Osteoblast (primary cell): ENCODE results near the gene NYAP2. TPM values are rescaled to one million over a fixed set of nuclear protein-coding genes. Genes with fewer than 3 reads are reported as not detected.

Experiments used
- DNase-seq: peaks from one replicate; pipeline ENCODE4 v3.0.0; 2011; ENCODE audit warnings: low spot score, mixed read lengths; ENCODE audit not compliant: insufficient read length; ENCODE audit errors: missing footprints
- H2AFZ ChIP-seq: 2 replicates; pipeline ENCODE4 v1.6.0; 2011; ENCODE audit warnings: mild to moderate bottlenecking, low read length
- H3K27ac ChIP-seq: 2 replicates; pipeline ENCODE4 v1.5.1; 2011; ENCODE audit warnings: mild to moderate bottlenecking, low read depth, low read length, moderate library complexity
- H3K27me3 ChIP-seq: 2 replicates; pipeline ENCODE4 v1.6.0; 2012; ENCODE audit warnings: mild to moderate bottlenecking, control low read depth, inconsistent platforms, low read length, moderate library complexity; ENCODE audit not compliant: insufficient read depth
- H3K36me3 ChIP-seq: 2 replicates; pipeline ENCODE4 v1.5.1; 2011; ENCODE audit warnings: mild to moderate bottlenecking, low read length, control low read depth, moderate library complexity; ENCODE audit not compliant: insufficient read depth
- H3K4me1 ChIP-seq: 2 replicates; pipeline ENCODE4 v1.5.1; 2011; ENCODE audit warnings: mild to moderate bottlenecking, low read length, control low read depth, moderate library complexity; ENCODE audit not compliant: insufficient read depth
- H3K4me2 ChIP-seq: 2 replicates; pipeline ENCODE4 v1.6.0; 2011; ENCODE audit warnings: mild to moderate bottlenecking, low read length; ENCODE audit not compliant: insufficient read depth
- H3K4me3 ChIP-seq: fragments of 200-600 bp; sonication (generic); 3 replicates; pipeline ENCODE4 v1.5.1; 2012; ENCODE audit warnings: mild to moderate bottlenecking, low read length, inconsistent platforms; ENCODE audit not compliant: insufficient read depth
- H3K79me2 ChIP-seq: 2 replicates; pipeline ENCODE4 v1.6.0; 2012; ENCODE audit warnings: mild to moderate bottlenecking, low read length, control low read depth, inconsistent platforms; ENCODE audit not compliant: insufficient read depth
- H3K9me3 ChIP-seq: 2 replicates; pipeline ENCODE4 v1.5.1; 2011; ENCODE audit warnings: low read depth, low read length, control low read depth
- H4K20me1 ChIP-seq: 2 replicates; pipeline ENCODE4 v1.6.0; 2012; ENCODE audit warnings: mild to moderate bottlenecking, low read length, control low read depth; ENCODE audit not compliant: insufficient read depth
- small RNA-seq: library from RNA; depleted of rRNA; stranded (forward); fragments of <200 nt; gene quantifications from one replicate; pipeline ENCODE3, GENCODE V24; 2012
- total RNA-seq: library from RNA; depleted of rRNA; stranded (reverse); fragments of >200 nt; gene quantifications from 2 replicates; pipeline ENCODE4 v1.2.3, GENCODE V29; 2012
- TF ChIP-seq, protein P1 (sequence below): IDR thresholded peaks from 2 replicates; pipeline ENCODE4 v1.5.1; 2011; ENCODE audit warnings: mild to moderate bottlenecking, low read depth, low read length, moderate library complexity; ENCODE audit errors: extremely low read depth

NYAP2 gene
- total RNA-seq, 1 donor = not detected

DNA sequence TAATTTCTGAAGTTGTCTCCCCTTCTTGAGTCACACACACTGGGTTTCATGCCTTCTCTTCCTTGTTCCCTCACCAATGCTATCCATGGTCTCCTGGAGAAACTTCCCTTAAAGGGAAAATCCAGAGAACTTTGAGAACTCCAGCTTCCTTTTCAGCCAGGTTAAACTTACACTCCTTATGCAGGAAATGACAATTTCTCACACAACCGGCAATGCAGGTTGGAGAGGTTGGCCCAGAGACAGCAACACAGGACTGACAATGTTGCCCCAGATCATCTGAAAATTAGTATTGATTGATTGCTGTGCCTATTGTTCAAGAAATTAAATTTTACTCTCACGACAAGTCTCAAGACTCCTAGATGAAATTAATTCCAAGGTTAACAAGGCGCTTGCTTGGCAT lies 292.2 kb downstream of the NYAP2 start:
- no peaks in the 10 kb centered on the region for H3K9me3 ChIP-seq
- H3K4me2 ChIP-seq = no peak overlapping the region
- TF ChIP-seq, protein P1, sequence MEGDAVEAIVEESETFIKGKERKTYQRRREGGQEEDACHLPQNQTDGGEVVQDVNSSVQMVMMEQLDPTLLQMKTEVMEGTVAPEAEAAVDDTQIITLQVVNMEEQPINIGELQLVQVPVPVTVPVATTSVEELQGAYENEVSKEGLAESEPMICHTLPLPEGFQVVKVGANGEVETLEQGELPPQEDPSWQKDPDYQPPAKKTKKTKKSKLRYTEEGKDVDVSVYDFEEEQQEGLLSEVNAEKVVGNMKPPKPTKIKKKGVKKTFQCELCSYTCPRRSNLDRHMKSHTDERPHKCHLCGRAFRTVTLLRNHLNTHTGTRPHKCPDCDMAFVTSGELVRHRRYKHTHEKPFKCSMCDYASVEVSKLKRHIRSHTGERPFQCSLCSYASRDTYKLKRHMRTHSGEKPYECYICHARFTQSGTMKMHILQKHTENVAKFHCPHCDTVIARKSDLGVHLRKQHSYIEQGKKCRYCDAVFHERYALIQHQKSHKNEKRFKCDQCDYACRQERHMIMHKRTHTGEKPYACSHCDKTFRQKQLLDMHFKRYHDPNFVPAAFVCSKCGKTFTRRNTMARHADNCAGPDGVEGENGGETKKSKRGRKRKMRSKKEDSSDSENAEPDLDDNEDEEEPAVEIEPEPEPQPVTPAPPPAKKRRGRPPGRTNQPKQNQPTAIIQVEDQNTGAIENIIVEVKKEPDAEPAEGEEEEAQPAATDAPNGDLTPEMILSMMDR = no peak
- no peak overlapping the region for H3K4me3 ChIP-seq
- no peaks in the 10 kb centered on the region for H4K20me1 ChIP-seq
- H3K27ac ChIP-seq = no peak overlapping the region
- no peaks in the 10 kb centered on the region for H3K4me1 ChIP-seq
- peak; percentile 3 for DNase-seq
- H2AFZ ChIP-seq = no peak overlapping the region
- H3K27me3 ChIP-seq = no peaks in the 10 kb centered on the region
- no peaks in the 10 kb centered on the region for H3K79me2 ChIP-seq
- H3K36me3 ChIP-seq = no peaks in the 10 kb centered on the region

- H4K20me1 ChIP-seq = no peaks in the 10 kb centered on the region
- H3K4me2 ChIP-seq = no peak overlapping the region
- H3K4me3 ChIP-seq = no peak overlapping the region
- no peaks in the 10 kb centered on the region for H3K27me3 ChIP-seq
- H3K4me1 ChIP-seq = no peaks in the 10 kb centered on the region
- H2AFZ ChIP-seq = no peak overlapping the region
- TF ChIP-seq, protein P1 = no peak
- H3K36me3 ChIP-seq = no peaks in the 10 kb centered on the region
- no peak overlapping the region for H3K27ac ChIP-seq
- no peaks in the 10 kb centered on the region for H3K79me2 ChIP-seq
- no peak for DNase-seq
- H3K9me3 ChIP-seq = no peaks in the 10 kb centered on the region
These were observed 293.7 kb downstream of the NYAP2 start for GRCh38 chr2:225693259-225693658.

GRCh38 chr2:225694664-225695063 lies 295.2 kb downstream of the NYAP2 start:
- H3K4me3 ChIP-seq = no peak overlapping the region
- no peak overlapping the region for H3K4me2 ChIP-seq
- no peak for DNase-seq
- H3K79me2 ChIP-seq = no peaks in the 10 kb centered on the region
- no peaks in the 10 kb centered on the region for H3K27me3 ChIP-seq
- no peaks in the 10 kb centered on the region for H3K4me1 ChIP-seq
- TF ChIP-seq, protein P1 = no peak
- H3K9me3 ChIP-seq = no peaks in the 10 kb centered on the region
- H4K20me1 ChIP-seq = no peaks in the 10 kb centered on the region
- H2AFZ ChIP-seq = no peak overlapping the region
- no peaks in the 10 kb centered on the region for H3K36me3 ChIP-seq
- no peak overlapping the region for H3K27ac ChIP-seq

DNA sequence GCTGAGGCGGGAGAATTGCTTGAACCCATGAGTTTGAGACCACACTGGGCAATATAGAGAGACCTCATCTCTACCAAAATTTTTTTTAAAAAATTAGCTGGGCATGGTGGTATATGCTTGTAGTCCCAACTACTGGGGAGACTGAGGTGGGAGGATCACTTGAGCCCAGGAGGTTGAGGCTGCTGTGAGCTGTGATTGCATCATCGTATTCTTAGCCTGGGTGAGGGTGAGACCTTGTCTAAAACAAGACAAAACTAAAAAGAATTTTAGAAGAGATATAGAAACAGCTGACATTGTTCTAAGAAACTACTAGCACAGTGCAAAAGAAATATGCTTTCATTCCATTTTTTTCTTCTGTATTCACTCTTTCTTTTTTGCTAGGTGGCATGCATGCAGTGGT lies 298.4 kb downstream of the NYAP2 start:
- no peaks in the 10 kb centered on the region for H3K27me3 ChIP-seq
- H3K4me2 ChIP-seq = no peak overlapping the region
- H3K4me3 ChIP-seq = no peak overlapping the region
- H3K36me3 ChIP-seq = no peaks in the 10 kb centered on the region
- no peaks in the 10 kb centered on the region for H3K79me2 ChIP-seq
- TF ChIP-seq, protein P1 = no peak
- H3K9me3 ChIP-seq = no peaks in the 10 kb centered on the region
- no peak overlapping the region for H3K27ac ChIP-seq
- DNase-seq = no peak
- no peak overlapping the region for H2AFZ ChIP-seq
- no peaks in the 10 kb centered on the region for H3K4me1 ChIP-seq
- H4K20me1 ChIP-seq = no peaks in the 10 kb centered on the region

Small RNA genes within 50 kb of the gene (small RNA-seq; reads per million reads assigned to genes)
- gene AC016717.1 = not detected
